HG03432 (cell line): ENCODE results near the gene MIB1.
A peak's percentile ranks its signal among the peaks of the same experiment; 100 is the strongest.

Experiments used
- ATAC-seq: cut with Tn5 transposase; IDR thresholded peaks from one replicate; pipeline ENCODE4 v1.9.1; 2021; ENCODE audit warnings: mild to moderate bottlenecking, moderate library complexity; ENCODE audit not compliant: unreplicated experiment

MIB1 gene

DNA sequence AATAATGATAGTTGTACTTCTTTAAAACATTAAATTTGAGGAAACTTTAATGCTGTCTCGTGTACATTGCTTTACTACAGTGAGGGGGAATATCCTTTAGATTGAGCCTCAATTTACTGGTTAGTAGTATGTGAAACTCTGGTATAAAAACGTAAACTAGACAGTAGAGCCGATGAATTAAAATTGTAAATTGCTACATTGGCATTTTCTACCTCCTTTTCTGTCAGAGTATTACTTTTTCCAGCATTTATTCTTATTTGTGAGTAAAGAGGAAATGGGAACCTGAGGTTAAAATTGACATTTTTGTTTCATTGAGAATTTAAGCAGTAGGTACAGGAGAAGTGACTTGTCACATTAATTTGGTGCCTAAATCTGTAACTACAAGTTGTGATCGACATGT is 128.2 kb downstream of the MIB1 start:
- ATAC-seq, result no peak

DNA sequence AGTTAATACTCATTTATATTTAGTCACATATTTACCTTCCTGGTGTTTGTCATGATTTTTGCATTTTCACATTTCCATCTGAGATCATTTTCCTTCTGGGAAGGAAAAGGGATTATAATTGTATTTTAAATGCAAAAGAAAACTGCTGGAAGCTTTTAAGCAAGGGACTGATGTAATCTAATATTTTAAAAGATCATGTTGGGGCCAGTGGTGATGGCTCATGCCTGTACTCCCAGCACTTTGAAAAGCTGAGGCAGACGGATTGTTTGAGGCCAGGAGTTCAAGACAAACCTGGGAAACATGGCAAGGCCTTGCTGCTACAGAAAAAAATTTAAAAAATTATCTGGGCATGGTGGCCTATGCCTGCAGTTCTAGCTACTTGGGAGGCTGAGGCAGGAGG is 149.0 kb downstream of the MIB1 start:
- no peak for ATAC-seq

DNA sequence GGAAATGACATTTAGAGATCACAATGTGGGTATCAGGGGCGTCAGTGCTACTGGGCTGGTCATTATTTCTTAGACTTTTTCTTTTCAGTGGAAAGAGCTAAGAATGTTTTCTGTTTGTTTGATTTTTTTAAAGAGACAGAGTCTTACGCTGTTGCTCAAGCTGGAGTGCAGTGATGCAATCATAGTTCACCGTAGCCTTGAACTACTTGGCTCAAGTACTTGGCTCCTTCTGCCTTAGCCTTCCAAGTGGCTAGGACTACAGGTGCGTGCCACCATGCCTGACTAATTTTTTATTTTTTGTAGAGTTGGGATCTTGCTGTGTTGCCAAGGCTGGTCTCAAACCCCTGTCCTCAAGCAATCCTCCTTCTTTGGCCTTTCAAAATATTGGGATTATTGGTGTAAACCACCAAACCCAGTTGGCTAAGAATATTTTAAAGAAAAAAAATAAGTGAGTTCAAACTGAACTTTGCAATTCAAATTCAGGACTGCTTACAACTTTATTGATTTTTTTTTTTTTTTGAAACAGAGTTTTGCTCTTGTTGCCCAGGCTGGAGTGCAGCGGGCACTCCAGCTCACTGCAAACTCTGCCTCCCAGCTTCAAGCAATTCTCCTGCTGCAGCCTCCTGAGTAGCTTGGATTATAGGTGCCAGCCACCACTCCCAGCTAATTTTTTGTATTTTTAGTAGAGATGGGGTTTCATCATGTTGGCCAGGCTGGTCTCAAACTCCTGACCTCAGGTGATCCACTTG is 154.2 kb downstream of the MIB1 start:
- ATAC-seq, result no peak

DNA sequence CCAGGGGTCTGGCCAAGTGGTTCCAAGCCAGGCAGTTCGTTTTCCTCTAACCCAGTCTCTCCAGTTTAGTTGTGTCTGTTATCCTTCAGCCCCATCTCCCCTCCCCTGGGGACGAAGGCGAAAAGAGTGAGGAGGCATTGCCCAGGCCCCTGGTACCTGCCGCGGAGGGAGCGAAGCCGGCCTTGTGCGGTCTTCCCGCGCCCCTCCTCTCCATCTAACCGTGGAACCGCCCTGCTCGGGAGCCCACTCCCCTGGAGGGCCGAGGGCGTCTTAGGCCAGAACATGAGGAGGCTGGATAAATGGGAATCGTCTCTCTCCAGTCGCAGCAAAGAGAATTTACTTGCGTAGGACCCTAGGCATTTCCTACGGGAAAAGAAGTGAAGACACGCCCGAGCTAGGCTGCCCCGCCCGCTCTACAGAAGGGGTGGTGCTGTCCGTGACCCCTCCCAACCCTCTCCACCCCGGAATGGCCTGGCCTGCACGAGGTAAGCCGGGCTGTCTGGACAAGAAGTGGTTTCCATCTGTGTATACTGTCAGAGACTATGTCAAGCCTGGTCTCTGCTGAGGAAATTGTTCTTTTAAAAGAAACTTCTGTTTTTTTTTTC is 156.2 kb downstream of the MIB1 start:
- no peak for ATAC-seq

DNA sequence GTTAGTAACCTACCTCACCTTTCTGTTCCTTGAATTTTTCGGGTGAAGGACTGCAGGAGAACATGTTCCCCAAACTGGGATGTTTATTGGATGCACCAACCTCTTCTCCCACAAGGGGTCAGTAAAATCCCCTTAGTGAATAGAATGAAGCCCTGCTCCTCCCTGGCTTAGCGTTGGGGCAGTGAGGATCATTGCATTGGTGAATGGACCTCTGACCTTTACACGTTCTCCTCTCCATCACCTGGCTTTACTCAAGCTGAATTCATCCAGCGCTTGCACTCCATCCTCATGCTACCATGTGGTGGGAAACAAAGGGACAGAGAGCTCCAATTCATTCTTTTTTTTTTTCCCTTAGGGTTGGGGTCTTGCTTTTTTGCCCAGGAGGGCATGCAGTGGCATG is 157.2 kb downstream of the MIB1 start:
- peak; percentile 72 for ATAC-seq

DNA sequence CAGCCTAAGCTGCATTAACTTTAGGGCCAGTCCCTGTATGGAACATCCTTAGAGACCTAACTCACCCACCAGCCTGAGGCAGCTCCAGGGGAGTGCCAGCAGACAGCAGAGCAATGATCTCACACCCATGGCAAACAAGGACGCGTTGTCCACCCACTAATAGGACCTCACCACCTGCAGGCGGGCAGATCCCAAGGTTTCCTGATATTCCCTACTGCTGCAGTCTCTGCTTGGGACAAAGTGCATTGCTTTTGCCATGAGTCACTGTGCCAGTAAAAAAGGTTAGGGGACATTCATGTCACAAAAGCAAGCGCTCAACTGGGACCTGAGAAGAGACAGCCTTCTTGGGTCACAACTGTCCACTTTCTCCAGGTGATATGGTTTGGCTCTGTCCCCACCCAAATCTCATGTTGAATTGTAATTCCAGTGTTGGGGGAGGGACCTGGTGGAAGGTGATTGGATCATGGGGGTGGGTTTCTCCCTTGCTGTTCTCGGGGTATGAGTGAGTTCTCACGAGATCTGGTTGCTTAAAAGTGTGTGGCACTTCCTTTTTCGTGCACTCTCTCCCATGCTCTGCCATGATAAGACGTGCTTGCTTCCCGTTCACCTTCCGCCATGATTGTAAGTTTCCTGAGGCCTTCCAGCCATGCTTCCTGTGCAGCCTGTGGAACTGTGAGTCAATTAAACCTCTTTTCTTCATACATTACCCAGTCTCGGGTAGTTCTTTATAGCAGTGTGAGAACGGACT is 160.2 kb downstream of the MIB1 start:
- ATAC-seq, result no peak

DNA sequence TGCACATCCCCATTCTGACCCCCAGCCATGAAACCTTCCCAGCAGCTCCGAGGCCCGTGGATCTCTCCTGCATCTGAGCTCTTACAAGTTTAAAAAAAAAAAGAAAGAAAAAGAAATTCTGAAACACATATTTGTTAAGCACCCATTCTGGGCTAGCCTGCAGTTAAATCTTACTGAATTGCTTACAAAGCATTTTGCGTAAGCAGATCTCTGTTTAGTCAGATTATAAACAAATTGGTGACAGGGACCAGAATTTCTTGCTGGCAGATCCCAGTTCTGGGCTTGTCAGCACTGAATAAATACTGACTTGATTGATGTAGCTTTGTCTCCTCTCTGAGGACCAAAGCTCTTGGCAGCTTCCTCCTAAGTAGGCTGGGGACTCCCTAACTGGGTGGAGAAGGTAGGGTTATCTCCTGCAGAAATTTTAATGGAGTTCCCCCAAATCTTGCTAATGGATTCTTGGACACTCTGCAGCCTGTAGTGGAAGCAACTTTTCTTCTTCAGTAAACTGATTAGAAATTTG is 160.9 kb downstream of the MIB1 start:
- ATAC-seq, result no peak

DNA sequence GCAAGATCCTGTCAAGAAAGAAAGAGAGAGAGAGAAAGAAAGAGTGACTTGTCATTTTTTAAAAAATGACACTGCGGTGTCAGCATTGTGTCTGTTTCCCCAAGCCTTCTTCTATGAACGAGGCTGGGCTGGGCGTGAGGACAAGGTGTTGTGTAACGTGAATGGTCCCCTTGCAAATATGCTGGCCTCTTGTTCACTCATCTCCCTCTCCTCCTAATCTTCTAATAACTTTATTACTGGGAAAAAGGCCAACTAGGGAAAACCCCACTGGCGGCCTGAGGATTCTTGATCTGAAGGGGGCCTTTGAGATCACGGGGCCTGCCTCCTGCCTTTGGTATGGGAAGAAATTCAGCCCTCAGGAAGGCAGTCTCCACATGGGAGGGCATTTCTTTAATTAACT is 163.1 kb downstream of the MIB1 start:
- ATAC-seq, result no peak

DNA sequence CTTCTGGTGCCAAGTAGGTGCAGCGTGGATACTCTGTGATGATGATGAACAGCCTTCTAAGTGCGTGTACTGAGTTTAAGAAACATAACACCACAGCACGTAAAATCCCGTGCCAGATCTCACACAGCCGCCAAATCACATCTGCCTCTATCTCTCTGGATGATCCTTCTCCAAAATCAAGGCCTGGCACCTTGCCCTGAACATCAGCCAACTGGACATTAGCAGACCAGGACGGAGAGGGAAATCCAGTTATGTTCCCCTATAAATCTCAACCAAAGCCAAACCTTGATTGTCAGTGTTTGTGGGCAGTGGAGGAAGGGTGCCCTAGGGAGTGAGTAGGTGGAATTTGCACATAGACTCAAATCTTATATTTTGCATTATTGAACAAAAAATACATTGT is 164.3 kb downstream of the MIB1 start:
- no peak for ATAC-seq

DNA sequence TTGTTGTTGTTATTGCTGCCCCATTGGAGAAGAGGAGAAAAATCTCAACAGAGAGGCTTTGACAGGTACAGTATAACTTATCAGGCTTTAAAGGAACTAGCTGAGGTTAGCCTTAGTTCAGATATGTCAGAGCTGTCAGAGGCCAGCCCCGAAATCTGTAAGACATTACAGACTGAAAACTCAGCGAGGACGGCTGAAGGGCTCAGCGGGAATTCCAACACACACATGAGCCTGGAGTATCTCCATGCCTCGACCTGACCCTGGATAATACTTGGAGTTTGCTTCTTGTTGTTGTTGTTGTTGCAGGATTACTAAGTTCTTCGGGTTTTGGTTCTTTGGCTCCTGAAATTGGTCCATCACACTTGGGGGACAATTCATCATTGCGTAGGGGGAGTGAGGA is 166.9 kb downstream of the MIB1 start:
- no peak for ATAC-seq

DNA sequence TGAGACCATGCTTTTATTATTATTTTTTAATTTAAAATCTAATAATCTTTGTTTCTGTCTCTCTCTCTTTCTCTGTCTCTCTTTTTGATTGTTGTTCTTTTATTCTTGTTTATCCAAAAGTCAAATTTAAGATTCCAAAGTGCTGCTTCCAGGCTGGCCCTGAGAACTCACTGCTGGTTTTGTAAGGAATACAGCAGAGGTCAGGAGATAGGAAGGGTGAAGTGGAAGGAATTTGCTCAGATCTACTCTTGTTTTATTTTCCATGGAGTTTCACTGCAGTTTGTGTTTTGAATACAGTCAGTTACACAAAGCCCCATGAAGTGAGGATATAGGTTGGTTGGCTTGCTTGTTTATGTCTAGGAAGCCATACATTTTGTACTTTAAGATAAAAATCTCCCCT is 168.1 kb downstream of the MIB1 start:
- no peak for ATAC-seq

DNA sequence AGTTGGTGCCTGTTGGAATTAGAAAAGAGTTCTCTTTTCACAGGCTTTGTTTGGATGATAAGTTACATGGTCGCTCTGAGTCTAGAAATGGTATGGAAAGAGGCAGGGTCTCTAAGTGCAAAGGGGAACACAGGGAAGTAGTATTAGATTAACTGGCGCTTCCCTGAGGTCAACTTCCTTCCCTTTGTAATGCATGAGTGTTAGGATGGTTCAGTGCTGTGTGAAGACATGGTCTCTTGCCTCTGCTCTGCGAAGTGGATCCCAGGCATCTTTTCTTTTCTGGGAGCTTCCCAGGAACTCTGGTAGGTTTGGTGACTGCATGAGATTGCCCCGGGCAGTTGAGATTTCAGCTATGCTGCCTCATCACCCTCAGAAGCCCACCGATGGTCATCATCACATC is 170.3 kb downstream of the MIB1 start:
- ATAC-seq, result no peak

DNA sequence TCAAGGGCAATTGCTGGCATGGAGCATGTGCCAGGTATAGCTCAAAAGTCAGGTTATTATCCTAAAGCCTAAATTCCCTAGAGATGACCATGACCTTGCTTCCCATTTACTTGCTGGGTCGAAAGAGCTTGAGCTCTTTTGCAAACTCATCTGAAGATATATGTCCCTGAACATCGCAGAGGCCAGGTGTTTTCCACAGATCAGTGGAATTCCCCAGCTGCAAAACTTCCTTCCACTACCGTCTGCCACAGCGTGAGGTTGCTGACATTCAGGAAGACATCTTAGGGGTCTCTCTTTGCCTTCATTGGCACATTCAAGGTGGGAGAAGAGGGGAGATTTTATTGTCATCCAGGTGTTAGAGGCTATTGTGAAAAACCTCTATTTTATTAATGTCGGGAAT is 171.0 kb downstream of the MIB1 start:
- ATAC-seq, result no peak

DNA sequence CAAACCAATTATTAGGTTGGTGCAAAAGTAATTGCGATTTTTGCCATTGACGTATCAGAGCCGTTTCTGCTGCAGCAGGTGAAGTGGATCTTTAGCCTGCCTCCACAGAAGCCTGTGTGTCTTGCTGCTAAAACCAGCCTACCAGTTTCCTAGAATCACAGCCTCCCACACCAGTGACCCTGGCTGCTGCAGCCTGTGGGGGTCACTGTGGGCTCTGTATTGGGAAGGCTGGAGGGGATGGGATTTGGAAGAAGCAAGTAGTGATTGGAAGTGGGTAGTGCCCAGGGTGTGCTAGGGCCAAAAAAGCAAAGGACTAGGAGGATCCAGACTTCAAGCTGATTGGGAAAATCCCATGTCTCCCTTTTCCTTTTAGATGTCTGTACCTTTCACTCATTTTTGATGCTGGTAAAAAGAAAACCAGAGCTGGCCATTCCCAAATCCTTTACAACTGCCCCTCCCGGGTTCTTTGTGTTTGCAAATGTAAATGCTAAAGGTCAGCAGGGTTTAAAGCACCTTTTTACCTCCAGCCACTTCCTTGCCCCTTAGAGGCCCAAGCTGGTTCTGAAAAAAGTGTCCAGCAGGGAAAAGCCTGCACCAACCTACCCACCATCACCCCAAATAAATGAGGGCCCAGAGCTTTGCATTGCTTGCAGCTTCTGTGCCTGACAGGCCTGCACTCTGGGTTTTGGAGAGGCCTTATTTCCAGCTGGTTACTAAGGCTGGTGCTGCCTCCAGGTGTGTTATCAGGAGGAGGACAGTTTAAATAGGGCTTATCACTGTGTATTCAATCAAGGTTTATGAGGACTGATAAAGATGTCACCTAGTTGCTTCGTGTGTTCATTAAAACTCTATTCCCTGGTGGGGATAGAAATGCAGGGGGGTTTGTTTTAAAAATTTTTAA is 172.0 kb downstream of the MIB1 start:
- no peak for ATAC-seq

DNA sequence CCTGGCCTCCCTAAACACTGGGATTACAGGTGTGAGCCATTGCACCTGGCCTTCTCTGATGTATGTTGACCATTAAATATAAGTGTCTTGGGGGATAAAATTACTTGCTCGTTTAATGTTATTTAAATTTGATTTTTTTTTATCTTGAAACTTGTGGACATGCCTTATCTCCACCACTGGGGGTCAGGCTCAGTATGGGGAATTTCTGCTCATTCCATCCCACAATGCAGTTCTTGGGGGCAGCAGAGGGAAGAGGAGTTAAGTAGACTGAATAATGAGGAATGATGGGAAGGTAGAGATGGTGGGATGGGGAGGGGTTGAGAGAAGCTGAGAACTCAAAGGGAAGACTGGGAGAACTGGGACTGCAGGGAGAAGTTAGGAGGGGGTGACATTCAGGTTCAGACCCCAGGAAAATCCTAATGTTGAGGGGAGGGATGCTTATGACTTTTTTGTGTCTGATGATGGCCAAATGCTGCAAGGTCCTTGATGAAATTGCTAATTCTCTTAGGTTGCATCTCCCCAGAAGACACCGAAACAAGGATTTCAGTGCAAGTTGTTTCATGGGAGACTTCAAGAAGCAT is 174.2 kb downstream of the MIB1 start:
- no peak for ATAC-seq

DNA sequence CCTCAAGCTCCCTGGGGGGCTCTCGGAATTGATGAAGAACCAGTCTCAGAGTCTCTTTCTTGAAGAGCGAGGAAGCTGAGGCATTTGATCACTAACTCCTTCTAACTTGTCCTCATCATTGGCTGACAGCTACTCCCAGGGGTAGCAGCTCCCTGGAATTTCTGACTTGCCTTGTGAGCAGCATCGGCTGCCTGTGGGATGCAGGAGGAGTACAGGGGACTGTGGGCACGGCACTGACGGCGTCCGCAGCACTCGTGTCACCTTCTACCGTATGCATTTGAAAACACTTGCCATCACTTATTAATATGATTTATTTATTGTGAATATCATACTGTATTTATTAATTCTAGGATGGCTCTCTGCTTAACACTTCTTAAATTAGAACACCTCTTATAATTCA is 175.0 kb downstream of the MIB1 start:
- no peak for ATAC-seq

DNA sequence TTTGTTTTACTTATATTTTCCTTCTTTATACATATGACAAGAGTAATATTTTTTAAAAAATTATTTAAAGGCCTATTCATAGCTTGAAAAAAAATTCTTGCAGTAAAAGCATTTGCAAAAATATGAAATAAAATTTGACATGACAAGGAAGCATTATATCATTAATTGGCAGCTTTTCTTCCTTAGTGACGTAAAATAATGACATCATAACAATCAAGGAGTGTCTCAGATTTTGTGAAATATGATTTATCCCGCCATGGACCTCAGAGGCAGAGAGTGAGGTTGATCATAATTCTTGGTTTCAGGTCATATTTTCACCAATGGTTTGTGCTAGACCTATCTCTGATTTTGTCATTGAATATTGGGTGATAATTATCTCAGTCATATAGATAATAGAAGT is 176.0 kb downstream of the MIB1 start:
- no peak for ATAC-seq

DNA sequence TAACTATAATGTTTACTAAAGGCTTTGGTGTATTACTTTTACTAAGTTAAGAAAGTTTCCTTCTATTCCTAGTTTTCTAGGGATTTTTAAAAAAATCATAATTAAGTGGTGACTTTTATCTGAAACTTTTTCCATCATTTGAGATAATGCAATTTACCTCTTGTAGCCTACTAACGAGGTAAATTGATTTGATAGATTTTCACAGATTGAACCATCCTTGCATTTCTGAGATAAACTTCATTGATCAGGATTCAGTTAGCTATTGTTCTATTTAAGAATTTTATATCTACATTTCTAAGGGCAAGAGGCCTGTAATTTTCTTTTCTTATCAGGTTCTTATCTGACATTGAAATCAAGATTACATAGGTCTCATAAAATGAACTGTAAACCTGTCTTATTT is 178.1 kb downstream of the MIB1 start:
- ATAC-seq, result no peak
